Measurements from ENCODE around the gene PLXNC1.

- TF ChIP-seq, protein P1, sequence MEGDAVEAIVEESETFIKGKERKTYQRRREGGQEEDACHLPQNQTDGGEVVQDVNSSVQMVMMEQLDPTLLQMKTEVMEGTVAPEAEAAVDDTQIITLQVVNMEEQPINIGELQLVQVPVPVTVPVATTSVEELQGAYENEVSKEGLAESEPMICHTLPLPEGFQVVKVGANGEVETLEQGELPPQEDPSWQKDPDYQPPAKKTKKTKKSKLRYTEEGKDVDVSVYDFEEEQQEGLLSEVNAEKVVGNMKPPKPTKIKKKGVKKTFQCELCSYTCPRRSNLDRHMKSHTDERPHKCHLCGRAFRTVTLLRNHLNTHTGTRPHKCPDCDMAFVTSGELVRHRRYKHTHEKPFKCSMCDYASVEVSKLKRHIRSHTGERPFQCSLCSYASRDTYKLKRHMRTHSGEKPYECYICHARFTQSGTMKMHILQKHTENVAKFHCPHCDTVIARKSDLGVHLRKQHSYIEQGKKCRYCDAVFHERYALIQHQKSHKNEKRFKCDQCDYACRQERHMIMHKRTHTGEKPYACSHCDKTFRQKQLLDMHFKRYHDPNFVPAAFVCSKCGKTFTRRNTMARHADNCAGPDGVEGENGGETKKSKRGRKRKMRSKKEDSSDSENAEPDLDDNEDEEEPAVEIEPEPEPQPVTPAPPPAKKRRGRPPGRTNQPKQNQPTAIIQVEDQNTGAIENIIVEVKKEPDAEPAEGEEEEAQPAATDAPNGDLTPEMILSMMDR (IDR thresholded peaks at IDR 0.05) = no peak
- TF ChIP-seq EP300 (IDR thresholded peaks at IDR 0.05) (no peak), POLR2AphosphoS5 (IDR thresholded peaks at IDR 0.05) (no peak), POLR2A (IDR thresholded peaks at IDR 0.05) (no peak)
These were observed 148.8 kb downstream of the PLXNC1 start for GRCh38 chr12:94297096-94297699.
